Liver (tissue), 9 donors: ENCODE data around the gene SMCO3. TPM values are rescaled to one million over a fixed set of nuclear protein-coding genes. Genes with fewer than 3 reads are reported as not detected.

Experiments
- DNase-seq: peaks from one replicate; pipeline ENCODE4 v3.0.0-alpha.2; 2017; ENCODE audit warnings: low spot score
- H3K27ac ChIP-seq, 2 donors: one replicate each; pipeline ENCODE4 v1.7.0; 2013; ENCODE audit warnings: inconsistent platforms in 2 of 2, low read length in 2 of 2, control low read depth in 1 of 2, low read depth in 1 of 2, mild to moderate bottlenecking in 1 of 2
- H3K27me3 ChIP-seq, 4 donors: one replicate each; pipeline versions ENCODE4 v1.6.1 to v1.7.0; 2013; ENCODE audit warnings: low read length in 3 of 4, inconsistent platforms in 1 of 4, mild to moderate bottlenecking in 1 of 4, moderate library complexity in 1 of 4; ENCODE audit not compliant: control insufficient read depth in 4 of 4, insufficient read depth in 4 of 4
- H3K36me3 ChIP-seq, 4 donors: one replicate each; pipeline versions ENCODE4 v1.6.1 to v1.7.0; 2013; ENCODE audit warnings: low read length in 3 of 4, mild to moderate bottlenecking in 3 of 4, low read depth in 1 of 4, moderate library complexity in 1 of 4; ENCODE audit not compliant: control insufficient read depth in 4 of 4, insufficient read depth in 3 of 4
- H3K4me1 ChIP-seq, 4 donors: one replicate each; pipeline versions ENCODE4 v1.6.1 to v1.7.0; 2013; ENCODE audit warnings: low read length in 3 of 4, mild to moderate bottlenecking in 3 of 4, moderate library complexity in 1 of 4; ENCODE audit not compliant: control insufficient read depth in 4 of 4, insufficient read depth in 4 of 4
- H3K4me3 ChIP-seq, 3 donors: one replicate each; pipeline versions ENCODE4 v1.6.1 to v1.7.0; 2013; ENCODE audit warnings: low read length in 3 of 3, control low read depth in 1 of 3, low read depth in 1 of 3, mild to moderate bottlenecking in 1 of 3
- H3K9ac ChIP-seq, 2 donors: one replicate each; pipeline ENCODE4 v1.7.0; 2013; ENCODE audit warnings: low read length in 2 of 2, mild to moderate bottlenecking in 2 of 2, moderate library complexity in 2 of 2, control low read depth in 1 of 2, low read depth in 1 of 2
- H3K9me3 ChIP-seq, 4 donors: one replicate each; pipeline versions ENCODE4 v1.6.1 to v1.7.0; 2013; ENCODE audit warnings: low read length in 3 of 4; ENCODE audit not compliant: control insufficient read depth in 4 of 4
- ATF3 ChIP-seq: IDR thresholded peaks from 2 replicates; pipeline ENCODE4 v1.6.1; 2016; ENCODE audit warnings: antibody characterized with exemption
- CTCF ChIP-seq: fragments of 150-350 bp; IDR thresholded peaks from 2 replicates; pipeline ENCODE4 v1.5.1; 2017; ENCODE audit warnings: improper control_type of control experiment, low read depth, low read length; ENCODE audit not compliant: missing input control
- EGR1 ChIP-seq, 2 donors: IDR thresholded peaks; 2 replicates each; pipeline ENCODE4 v1.6.1; 2016 to 2018; ENCODE audit warnings: antibody characterized with exemption in 2 of 2, low read depth in 2 of 2
- FOXA1 ChIP-seq: IDR thresholded peaks from 2 replicates; pipeline ENCODE4 v1.6.1; 2016; ENCODE audit warnings: antibody characterized with exemption
- FOXA2 ChIP-seq: IDR thresholded peaks from 2 replicates; pipeline ENCODE4 v1.6.1; 2016; ENCODE audit warnings: antibody characterized with exemption
- GABPA ChIP-seq, 2 donors: IDR thresholded peaks in 1 of 2; conservative IDR thresholded peaks in 1 of 2; 2 replicates each; pipeline ENCODE4 v1.6.1; 2016; ENCODE audit warnings: antibody characterized with exemption in 2 of 2, mild to moderate bottlenecking in 1 of 2, moderate library complexity in 1 of 2
- HNF4A ChIP-seq, 2 donors: conservative IDR thresholded peaks; 2 replicates each; pipeline ENCODE4 v1.6.1; 2016; ENCODE audit warnings: antibody characterized with exemption in 2 of 2, mild to moderate bottlenecking in 2 of 2
- HNF4G ChIP-seq: IDR thresholded peaks from 2 replicates; pipeline ENCODE4 v1.6.1; 2016; ENCODE audit warnings: antibody characterized with exemption
- JUND ChIP-seq, 2 donors: IDR thresholded peaks; 2 replicates each; pipeline ENCODE4 v1.6.1; 2016; ENCODE audit warnings: antibody characterized with exemption in 2 of 2
- NR2F2 ChIP-seq: IDR thresholded peaks from 2 replicates; pipeline ENCODE4 v1.6.1; 2016; ENCODE audit warnings: antibody characterized with exemption
- RAD21 ChIP-seq, 2 donors: IDR thresholded peaks; 2 replicates each; pipeline ENCODE4 v1.6.1; 2016; ENCODE audit warnings: antibody characterized with exemption in 2 of 2, mild to moderate bottlenecking in 2 of 2
- RXRA ChIP-seq, 2 donors: IDR thresholded peaks; 2 replicates each; pipeline ENCODE4 v1.6.1; 2017 to 2018; ENCODE audit warnings: antibody characterized with exemption in 2 of 2, mild to moderate bottlenecking in 1 of 2
- SP1 ChIP-seq: IDR thresholded peaks from 2 replicates; pipeline ENCODE4 v1.6.1; 2018; ENCODE audit warnings: antibody characterized with exemption, mild to moderate bottlenecking
- TAF1 ChIP-seq: conservative IDR thresholded peaks from 2 replicates; pipeline ENCODE4 v1.6.1; 2016; ENCODE audit warnings: antibody characterized with exemption, mild to moderate bottlenecking
- YY1 ChIP-seq: IDR thresholded peaks from 2 replicates; pipeline ENCODE4 v1.6.1; 2016; ENCODE audit warnings: antibody characterized with exemption, mild to moderate bottlenecking
- ZBTB33 ChIP-seq: IDR thresholded peaks from 2 replicates; pipeline ENCODE4 v1.6.1; 2016; ENCODE audit warnings: antibody characterized with exemption
- WGBS: extraction: QIAGEN DNeasy Blood & Tissue Kit; methylation state at CpG from one replicate; pipeline ENCODE4 v1.1.7; 2013; 5-methylcytosine and 5-hydroxymethylcytosine counted together
- polyA plus RNA-seq, 2 donors: library from polyadenylated mRNA; stranded (reverse) in 1 of 2; unstranded in 1 of 2; fragments of 200-250 nt in 1 of 2; fragments of >200 nt in 1 of 2; fragmentation: Nextera tagmentation in 1 of 2; extraction: Ambion mirVana in 1 of 2; gene quantifications; one replicate each; pipeline versions ENCODE4 v1.2.1 to v1.2.3, GENCODE V29; 2013 to 2015
- total RNA-seq, 2 donors: library from RNA; depleted of rRNA; stranded (reverse); fragments of >200 nt; gene quantifications; one replicate each; pipeline ENCODE4 v1.2.3, GENCODE V29; 2014
- TF ChIP-seq, protein P1 (sequence below): IDR thresholded peaks from 2 replicates; pipeline ENCODE4 v1.6.1; 2016; ENCODE audit warnings: antibody characterized with exemption, mild to moderate bottlenecking
- TF ChIP-seq, protein P2 (sequence below): IDR thresholded peaks from 2 replicates; pipeline ENCODE4 v1.6.1; 2016; ENCODE audit warnings: antibody characterized with exemption
- donor health status: healthy.
- donor health status: healthy.
- donor health status: healthy.
- donor health status: healthy.
- donor health status: healthy.

The SMCO3 gene
- total and polyA plus RNA-seq, 4 donors = 0.17 to 0.93 (median 0.56) TPM

DNA sequence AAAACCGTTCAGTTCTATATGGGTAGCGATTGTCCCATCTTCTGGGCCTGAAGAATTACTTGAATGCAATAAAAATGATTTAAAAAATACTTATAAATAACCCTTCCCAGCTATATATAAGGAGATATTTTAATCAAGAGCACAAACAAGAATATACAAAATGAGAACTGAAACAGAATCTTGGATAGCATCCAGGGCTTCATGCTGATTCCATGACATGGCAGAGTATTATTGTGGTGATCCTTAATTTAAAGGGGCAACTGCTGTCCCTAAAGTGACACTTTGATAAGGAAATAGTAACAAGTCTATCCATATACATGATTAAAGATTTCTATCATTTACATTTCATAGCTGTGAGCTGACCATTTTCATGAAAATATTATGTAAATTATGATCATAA is 29.5 kb downstream of the SMCO3 start:
- peaks cover 11 to 40% (median 31%) of the 10 kb centered on the region in 4 donors for H3K36me3 ChIP-seq

More for the DNA sequence above, 29.5 kb downstream of the SMCO3 start:
- H3K9ac ChIP-seq = no peak overlapping the region
- no peak for DNase-seq
- H3K9me3 ChIP-seq = no peaks in the 10 kb centered on the region
- no peak overlapping the region for H3K4me3 ChIP-seq
- no peak overlapping the region for H3K27ac ChIP-seq
- no peak for TF ChIP-seq RXRA (IDR thresholded peaks at IDR 0.05)
- no peak for TF ChIP-seq GABPA (IDR thresholded peaks at IDR 0.05 in 1 of 2, conservative IDR thresholded peaks at IDR 0.05 in 1 of 2)
- TF ChIP-seq NR2F2 = no peak
- no peak for TF ChIP-seq HNF4A (conservative IDR thresholded peaks at IDR 0.05)
- no peak for TF ChIP-seq JUND (IDR thresholded peaks at IDR 0.05)
- TF ChIP-seq, protein P1, sequence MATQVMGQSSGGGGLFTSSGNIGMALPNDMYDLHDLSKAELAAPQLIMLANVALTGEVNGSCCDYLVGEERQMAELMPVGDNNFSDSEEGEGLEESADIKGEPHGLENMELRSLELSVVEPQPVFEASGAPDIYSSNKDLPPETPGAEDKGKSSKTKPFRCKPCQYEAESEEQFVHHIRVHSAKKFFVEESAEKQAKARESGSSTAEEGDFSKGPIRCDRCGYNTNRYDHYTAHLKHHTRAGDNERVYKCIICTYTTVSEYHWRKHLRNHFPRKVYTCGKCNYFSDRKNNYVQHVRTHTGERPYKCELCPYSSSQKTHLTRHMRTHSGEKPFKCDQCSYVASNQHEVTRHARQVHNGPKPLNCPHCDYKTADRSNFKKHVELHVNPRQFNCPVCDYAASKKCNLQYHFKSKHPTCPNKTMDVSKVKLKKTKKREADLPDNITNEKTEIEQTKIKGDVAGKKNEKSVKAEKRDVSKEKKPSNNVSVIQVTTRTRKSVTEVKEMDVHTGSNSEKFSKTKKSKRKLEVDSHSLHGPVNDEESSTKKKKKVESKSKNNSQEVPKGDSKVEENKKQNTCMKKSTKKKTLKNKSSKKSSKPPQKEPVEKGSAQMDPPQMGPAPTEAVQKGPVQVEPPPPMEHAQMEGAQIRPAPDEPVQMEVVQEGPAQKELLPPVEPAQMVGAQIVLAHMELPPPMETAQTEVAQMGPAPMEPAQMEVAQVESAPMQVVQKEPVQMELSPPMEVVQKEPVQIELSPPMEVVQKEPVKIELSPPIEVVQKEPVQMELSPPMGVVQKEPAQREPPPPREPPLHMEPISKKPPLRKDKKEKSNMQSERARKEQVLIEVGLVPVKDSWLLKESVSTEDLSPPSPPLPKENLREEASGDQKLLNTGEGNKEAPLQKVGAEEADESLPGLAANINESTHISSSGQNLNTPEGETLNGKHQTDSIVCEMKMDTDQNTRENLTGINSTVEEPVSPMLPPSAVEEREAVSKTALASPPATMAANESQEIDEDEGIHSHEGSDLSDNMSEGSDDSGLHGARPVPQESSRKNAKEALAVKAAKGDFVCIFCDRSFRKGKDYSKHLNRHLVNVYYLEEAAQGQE = no peak
- no peak for TF ChIP-seq FOXA2
- no peak for TF ChIP-seq EGR1 (IDR thresholded peaks at IDR 0.05; ENCODE audit: low read depth in 2 of 2)
- TF ChIP-seq, protein P2, sequence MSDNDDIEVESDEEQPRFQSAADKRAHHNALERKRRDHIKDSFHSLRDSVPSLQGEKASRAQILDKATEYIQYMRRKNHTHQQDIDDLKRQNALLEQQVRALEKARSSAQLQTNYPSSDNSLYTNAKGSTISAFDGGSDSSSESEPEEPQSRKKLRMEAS = no peak
- no peak for TF ChIP-seq HNF4G
- TF ChIP-seq YY1 = no peak
- no peak for TF ChIP-seq RAD21 (IDR thresholded peaks at IDR 0.05)
- TF ChIP-seq FOXA1 = no peak
- TF ChIP-seq ZBTB33 = no peak
- no peak for TF ChIP-seq ATF3
- no peak for TF ChIP-seq CTCF
- TF ChIP-seq SP1 = no peak
- TF ChIP-seq TAF1 = no peak
- H3K27me3 ChIP-seq = no peaks in the 10 kb centered on the region
- 94% methylated on average over 2 of the region's 2 CpGs for WGBS
- H3K4me1 ChIP-seq = no peaks in the 10 kb centered on the region
